HFF-Myc (cell line): ENCODE data around the gene TTC13.

ENCODE experiments used
- DNase-seq: peaks from one replicate; pipeline ENCODE4 v3.0.0-alpha.2; 2011; ENCODE audit warnings: low read depth; ENCODE audit errors: extremely low read depth
- H3K4me3 ChIP-seq: replicated peaks from 2 replicates; pipeline ENCODE4 v1.5.1; 2011; ENCODE audit warnings: low read depth, mild to moderate bottlenecking, control low read depth, low read length
- TF ChIP-seq, protein P1 (sequence below): IDR thresholded peaks from 2 replicates; pipeline ENCODE4 v1.5.1; 2012; ENCODE audit warnings: mild to moderate bottlenecking, low read depth, low read length, control low read depth; ENCODE audit errors: missing control alignments

The TTC13 gene

DNA sequence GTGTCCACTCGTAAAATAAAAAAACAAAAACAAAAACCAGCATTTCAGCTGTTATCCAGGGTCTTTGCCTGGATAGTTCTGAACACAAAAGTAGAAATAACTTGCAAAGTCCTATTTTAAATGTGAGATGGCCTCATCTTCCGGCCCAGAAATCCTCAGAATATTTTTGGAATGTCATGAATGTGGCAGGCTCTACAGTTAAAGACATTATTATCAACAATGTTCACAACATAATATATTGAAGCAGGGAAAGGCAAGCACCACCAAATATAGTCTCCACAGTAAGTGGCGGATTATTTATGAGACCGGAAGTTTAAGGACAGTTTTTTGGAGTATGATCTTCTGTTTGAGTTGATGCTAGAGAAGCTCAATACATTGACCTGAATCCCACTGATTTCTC lies 109.2 kb downstream of the TTC13 start:
- no peak for DNase-seq
- H3K4me3 ChIP-seq, result peak overlapping the region; percentile 50
- TF ChIP-seq, protein P1, sequence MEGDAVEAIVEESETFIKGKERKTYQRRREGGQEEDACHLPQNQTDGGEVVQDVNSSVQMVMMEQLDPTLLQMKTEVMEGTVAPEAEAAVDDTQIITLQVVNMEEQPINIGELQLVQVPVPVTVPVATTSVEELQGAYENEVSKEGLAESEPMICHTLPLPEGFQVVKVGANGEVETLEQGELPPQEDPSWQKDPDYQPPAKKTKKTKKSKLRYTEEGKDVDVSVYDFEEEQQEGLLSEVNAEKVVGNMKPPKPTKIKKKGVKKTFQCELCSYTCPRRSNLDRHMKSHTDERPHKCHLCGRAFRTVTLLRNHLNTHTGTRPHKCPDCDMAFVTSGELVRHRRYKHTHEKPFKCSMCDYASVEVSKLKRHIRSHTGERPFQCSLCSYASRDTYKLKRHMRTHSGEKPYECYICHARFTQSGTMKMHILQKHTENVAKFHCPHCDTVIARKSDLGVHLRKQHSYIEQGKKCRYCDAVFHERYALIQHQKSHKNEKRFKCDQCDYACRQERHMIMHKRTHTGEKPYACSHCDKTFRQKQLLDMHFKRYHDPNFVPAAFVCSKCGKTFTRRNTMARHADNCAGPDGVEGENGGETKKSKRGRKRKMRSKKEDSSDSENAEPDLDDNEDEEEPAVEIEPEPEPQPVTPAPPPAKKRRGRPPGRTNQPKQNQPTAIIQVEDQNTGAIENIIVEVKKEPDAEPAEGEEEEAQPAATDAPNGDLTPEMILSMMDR, result no peak

DNA sequence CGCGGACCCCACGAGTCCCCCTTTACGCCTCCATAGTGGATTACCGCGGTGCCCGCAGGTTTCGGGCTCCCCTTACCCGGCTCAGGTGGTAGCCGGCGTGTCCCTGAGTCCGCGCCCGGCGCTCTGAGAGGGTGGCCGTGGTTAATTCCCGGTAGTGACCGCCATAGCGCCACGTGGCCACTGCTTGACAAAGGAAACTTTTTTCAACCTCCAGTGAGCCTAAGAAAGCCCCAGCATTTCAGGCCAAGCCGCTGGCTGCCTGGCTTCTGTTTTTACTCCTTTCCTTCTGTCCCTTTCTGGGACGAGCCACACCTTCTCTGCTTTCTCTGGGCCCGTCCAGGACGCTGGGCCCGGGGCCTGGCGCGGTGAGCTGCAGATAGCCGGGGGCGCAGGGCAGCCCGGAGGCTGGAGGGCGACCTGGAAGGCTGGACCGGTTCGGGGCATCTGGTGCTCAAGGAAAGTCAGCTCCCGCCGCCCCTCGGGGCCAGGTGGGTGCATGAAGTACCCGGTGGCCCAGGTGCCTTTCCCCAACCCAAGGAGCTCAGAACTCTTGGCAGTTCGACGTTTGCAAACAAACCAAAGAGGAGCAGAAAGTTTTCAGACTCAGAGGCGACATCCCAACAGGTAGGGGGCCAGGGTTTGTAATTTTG lies 109.8 kb downstream of the TTC13 start:
- H3K4me3 ChIP-seq, result peak overlapping the region; percentile 50
- no peak for DNase-seq
- TF ChIP-seq, protein P1, result no peak

DNA sequence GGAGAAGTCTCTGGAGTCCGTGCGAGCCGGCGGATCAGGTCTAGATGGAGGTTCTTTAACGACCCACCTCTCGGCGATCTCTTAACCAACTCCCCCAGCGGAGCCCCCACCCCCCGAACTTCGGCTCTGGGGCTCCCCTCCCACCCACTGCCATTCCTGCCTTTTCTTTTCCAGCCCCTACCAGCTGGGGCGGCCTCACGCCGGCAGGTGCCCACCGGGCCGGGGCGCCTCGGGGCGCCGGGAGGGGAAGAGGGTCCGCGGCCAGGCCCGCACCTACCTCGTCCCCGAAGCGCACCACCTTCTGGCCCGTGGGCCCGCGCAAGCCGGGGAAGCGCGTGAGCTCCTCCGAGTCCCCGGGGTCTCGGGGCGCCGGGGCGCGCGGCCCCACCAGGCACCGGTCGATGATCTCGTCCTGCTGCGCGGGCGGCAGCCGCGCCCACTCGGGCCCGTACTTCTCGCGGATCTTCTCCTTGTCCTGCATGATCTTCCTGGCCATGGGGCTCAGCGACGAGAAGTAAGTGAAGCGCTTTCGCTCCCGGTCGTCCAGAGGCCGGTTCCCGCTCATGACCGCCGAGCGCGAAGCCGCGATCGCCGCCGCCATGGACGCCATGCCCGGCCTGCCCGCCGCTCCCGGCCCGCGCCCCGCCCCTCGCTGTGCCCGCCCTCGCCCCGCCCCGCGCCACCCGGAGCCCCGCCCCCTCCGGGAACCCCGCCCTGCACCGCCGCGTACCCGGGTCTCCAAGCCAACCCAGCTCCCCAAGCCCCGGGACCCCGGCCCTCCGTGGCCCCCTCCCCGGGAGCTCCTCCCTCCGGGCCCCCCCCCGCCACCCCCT lies 110.5 kb downstream of the TTC13 start, which contains the start of gene C1orf198:
Gene C1orf198 (minus strand): TSS at position 619 of the 833 bp plus-strand sequence. CDS start 9 bp downstream, at position 610.
- no peak for DNase-seq
- TF ChIP-seq, protein P1, result no peak

DNA sequence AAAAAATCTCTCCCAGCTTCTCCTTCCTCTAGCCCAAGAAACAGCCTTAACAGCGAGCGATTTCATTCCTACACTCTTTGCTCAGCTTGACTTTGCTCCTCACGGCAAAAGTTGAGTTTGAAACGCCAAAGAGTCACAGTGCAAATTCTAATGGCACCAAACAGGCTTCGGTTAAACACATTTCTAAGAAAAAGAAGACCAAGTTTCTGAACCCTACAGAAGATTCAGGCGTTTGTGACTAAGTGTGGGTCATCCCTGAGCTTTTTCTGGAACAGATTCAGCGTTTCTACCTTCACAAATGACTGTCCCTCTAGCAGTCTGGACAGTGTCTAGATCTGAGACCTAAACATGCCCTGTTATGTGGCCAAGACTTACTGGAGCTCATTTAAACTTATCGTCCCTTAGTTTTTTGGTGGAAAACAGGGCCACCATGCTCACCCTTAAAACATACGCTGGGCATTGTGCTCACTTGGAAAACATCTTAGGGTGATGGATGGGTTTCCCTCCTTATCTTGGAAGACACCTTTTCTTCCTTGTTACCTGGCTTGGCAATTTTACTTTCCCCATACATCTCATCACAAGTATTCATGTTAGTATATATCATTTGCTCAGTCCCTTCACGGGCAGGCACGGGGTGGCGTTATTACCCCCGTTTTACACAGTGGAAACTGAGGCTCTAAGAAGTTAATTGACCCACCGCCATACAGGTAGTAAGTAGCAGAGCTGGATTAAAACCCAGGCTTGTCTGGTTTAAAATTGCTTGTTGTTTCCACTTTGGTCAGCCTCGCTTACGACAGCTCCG lies 111.4 kb downstream of the TTC13 start:
- peak overlapping the region; percentile 66 for H3K4me3 ChIP-seq
- TF ChIP-seq, protein P1, result no peak
- DNase-seq, result no peak

More for the DNA sequence above, 110.5 kb downstream of the TTC13 start, which contains the start of gene C1orf198:
- H3K4me3 ChIP-seq, result peak within 1 kb of the TSS; percentile 66

DNA sequence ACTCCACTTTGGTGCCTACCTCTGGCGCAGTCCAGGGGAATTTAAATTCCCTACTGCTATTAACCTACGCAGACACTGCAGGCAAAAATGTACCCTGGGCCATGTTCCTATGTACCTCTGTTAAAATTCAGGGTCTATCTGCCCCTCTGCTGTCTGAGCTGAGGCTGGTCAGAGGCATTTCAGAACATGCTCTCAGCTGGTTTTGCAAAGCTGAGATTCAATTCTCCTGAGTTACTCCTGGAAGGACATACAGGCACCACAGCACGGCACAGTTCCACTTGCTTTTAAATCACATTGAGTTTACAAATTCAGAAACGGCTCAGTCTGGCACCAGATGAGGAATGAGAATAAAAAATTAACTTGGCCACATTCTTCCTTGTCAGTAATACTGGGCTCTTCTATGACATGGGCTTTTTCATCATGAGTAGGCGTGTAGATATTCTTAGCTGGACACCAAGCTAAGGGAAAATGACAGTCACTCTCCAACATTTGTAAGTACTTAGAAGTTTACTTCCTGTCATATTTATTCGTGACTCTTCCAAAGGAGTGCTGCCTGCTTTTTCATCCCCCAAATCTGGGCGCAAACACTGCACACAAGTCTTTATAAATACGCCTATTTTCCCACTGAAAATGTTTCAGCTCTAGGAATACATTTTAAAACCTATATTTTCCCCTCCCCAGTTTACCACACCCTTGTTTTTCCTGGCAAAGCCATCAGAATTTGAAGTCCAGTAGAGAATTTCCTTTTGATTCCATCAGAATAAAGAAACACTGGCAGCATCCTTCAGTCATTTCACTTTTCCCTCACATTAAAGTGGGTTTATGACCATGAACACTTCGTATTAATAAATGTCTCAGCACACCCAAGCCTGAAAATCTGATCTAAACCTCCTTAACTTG lies 112.2 kb downstream of the TTC13 start:
- DNase-seq, result no peak
- TF ChIP-seq, protein P1, result no peak
- peak overlapping the region; percentile 66 for H3K4me3 ChIP-seq
